Breast epithelium (tissue), 4 donors: ENCODE measurements around the gene FAM228B. TPM values are rescaled to one million over a fixed set of nuclear protein-coding genes. Genes with fewer than 3 reads are reported as not detected.

Experiments
- DNase-seq, 2 donors: peaks; one replicate each; pipeline ENCODE4 v3.0.0-alpha.2; 2019; ENCODE audit warnings: low spot score in 2 of 2
- H3K27ac ChIP-seq, 2 donors: fragments of 200-600 bp; sonication (generic) in 1 of 2; one replicate each; pipeline ENCODE4 v1.5.1; 2016 to 2019; ENCODE audit warnings: mild to moderate bottlenecking in 1 of 2
- H3K27me3 ChIP-seq, 2 donors: fragments of 200-600 bp; sonication (generic) in 1 of 2; one replicate each; pipeline versions ENCODE4 v1.5.1 to v1.6.0; 2017 to 2019; ENCODE audit warnings: control low read depth in 1 of 2, mild to moderate bottlenecking in 1 of 2
- H3K36me3 ChIP-seq: fragments of 200-600 bp; one replicate; pipeline ENCODE4 v1.5.1; 2019
- H3K4me1 ChIP-seq, 2 donors: fragments of 200-600 bp; sonication (generic); one replicate each; pipeline ENCODE4 v1.5.1; 2016 to 2019; ENCODE audit warnings: control low read depth in 1 of 2
- H3K4me3 ChIP-seq, 3 donors: fragments of 200-600 bp; sonication (generic); 1 replicate in 2 of 3; 2 replicates in 1 of 3; pipeline ENCODE4 v1.5.1; 2016 to 2019; ENCODE audit warnings: mild to moderate bottlenecking in 3 of 3, moderate library complexity in 2 of 3
- H3K9me3 ChIP-seq, 2 donors: fragments of 200-600 bp; sonication (generic) in 1 of 2; one replicate each; pipeline ENCODE4 v1.5.1; 2016 to 2019; ENCODE audit warnings: control low read depth in 1 of 2
- POLR2A ChIP-seq: fragments of 450-650 bp; IDR thresholded peaks from one replicate; pipeline ENCODE4 v1.6.1; 2016; ENCODE audit warnings: antibody characterized with exemption, mild to moderate bottlenecking, moderate library complexity
- POLR2AphosphoS5 ChIP-seq, 3 donors: sonication (generic); formaldehyde crosslinking; IDR thresholded peaks; one replicate each; pipeline ENCODE4 v1.6.1; 2017; ENCODE audit warnings: antibody characterized with exemption in 3 of 3
- intact Hi-C: fragments of 100-400 bp; cut with DNase I; formaldehyde crosslinking; loops from one replicate; pipeline ENCODE4 v1.15.1; 2023; ENCODE audit warnings: low total_unique reads
- total RNA-seq, 3 donors: library from RNA; depleted of rRNA; stranded (reverse); fragments of >200 nt; gene quantifications; one replicate each; pipeline ENCODE4 v1.1.0, GENCODE V29; 2016
- TF ChIP-seq, protein P1 (sequence below), 3 donors: fragments of 450-650 bp; IDR thresholded peaks; one replicate each; pipeline ENCODE4 v1.5.1; 2016 to 2017; ENCODE audit warnings: antibody characterized with exemption in 3 of 3, mild to moderate bottlenecking in 3 of 3, moderate library complexity in 3 of 3

Gene FAM228B
- total RNA-seq, 3 donors from 2014 or later: 23.7 to 46.2 (median 30.9) TPM

DNA sequence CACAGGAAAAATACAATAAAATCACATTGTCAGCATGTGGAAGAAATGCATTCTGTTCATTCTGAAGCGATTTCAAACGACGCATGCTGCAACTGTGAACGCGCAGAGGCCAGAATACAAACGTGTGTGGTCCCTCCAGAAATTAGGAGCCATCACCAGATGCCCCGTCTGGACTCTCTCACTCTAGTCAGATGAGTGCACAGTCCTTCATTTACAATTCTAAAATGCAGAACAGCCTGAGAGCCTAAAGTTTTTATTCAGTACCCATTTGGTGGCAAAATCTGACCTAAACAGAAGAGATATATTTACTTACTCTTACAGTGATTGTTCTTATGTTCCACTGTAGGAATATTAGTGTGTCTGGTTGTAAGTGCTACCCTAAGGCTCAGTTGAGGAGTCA, 88.1 kb downstream of the FAM228B start:
- H3K4me1 ChIP-seq: no peaks in the 10 kb centered on the region
- intact Hi-C loops: no loop called here
- TF ChIP-seq POLR2AphosphoS5 (IDR thresholded peaks at IDR 0.05) (no peak), POLR2A (no peak)
- TF ChIP-seq, protein P1, sequence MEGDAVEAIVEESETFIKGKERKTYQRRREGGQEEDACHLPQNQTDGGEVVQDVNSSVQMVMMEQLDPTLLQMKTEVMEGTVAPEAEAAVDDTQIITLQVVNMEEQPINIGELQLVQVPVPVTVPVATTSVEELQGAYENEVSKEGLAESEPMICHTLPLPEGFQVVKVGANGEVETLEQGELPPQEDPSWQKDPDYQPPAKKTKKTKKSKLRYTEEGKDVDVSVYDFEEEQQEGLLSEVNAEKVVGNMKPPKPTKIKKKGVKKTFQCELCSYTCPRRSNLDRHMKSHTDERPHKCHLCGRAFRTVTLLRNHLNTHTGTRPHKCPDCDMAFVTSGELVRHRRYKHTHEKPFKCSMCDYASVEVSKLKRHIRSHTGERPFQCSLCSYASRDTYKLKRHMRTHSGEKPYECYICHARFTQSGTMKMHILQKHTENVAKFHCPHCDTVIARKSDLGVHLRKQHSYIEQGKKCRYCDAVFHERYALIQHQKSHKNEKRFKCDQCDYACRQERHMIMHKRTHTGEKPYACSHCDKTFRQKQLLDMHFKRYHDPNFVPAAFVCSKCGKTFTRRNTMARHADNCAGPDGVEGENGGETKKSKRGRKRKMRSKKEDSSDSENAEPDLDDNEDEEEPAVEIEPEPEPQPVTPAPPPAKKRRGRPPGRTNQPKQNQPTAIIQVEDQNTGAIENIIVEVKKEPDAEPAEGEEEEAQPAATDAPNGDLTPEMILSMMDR (IDR thresholded peaks at IDR 0.05): no peak
- no peak overlapping the region for H3K4me3 ChIP-seq
- no peaks in the 10 kb centered on the region for H3K27me3 ChIP-seq
- peaks cover 25% of the 10 kb centered on the region for H3K36me3 ChIP-seq
- no peaks in the 10 kb centered on the region for H3K9me3 ChIP-seq
- H3K27ac ChIP-seq: no peak overlapping the region
- no peak for DNase-seq

DNA sequence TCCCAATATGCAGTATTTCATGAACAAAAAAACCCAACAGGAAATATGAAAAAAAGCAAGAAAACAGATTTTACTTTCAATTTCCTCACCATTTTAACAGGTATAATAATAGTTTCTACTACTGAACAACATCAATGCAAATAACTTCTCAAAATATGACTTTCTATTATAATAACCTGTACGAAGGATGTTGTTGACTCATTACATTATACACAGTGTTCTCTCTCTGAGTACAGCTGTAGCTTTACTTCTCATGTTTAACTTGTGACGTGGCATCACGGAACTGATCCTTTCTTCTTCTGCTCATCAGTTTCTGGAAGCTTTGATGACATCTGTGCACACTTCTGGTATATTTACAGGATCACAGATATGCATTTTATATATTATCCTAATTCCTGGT, 91.6 kb downstream of the FAM228B start:
- Histone ChIP-seq H3K36me3 (peaks cover 8% of the 10 kb centered on the region), H3K27ac (no peak overlapping the region)
- intact Hi-C loops: no loop called here

More for the DNA sequence above, 91.6 kb downstream of the FAM228B start:
- DNase-seq: no peak
- TF ChIP-seq POLR2AphosphoS5 (IDR thresholded peaks at IDR 0.05) (no peak), POLR2A (no peak)
- no peak overlapping the region for H3K4me3 ChIP-seq
- H3K4me1 ChIP-seq: no peaks in the 10 kb centered on the region
- H3K27me3 ChIP-seq: no peaks in the 10 kb centered on the region
- no peaks in the 10 kb centered on the region for H3K9me3 ChIP-seq

Other genes with a start within 250 kb of the FAM228B start
- 10 to 100 TPM; 22.6 to 48.1 (median 34.4) TPM for gene ATAD2B, start 196.3 kb upstream of the FAM228B start, total RNA-seq
- 10 to 100 TPM; 13.0 to 22.0 (median 16.4) TPM for gene UBXN2A, start 183.0 kb upstream of the FAM228B start, total RNA-seq
- not detected for gene MFSD2B, start 113.4 kb upstream of the FAM228B start, total RNA-seq
- gene WDCP, start 76.1 kb upstream of the FAM228B start, total RNA-seq: 1 to 10 TPM; 3.4 to 8.3 (median 7.2) TPM
- 10 to 100 TPM in 1 of 3 donors, 1 to 10 TPM in 2; 3.2 to 11.0 (median 7.2) TPM for gene FKBP1B, start 73.7 kb upstream of the FAM228B start, total RNA-seq
- 100 to 1,000 TPM in 2 of 3 donors, 10 to 100 TPM in 1; 91.7 to 125 (median 110) TPM for gene SF3B6, start 47.1 kb upstream of the FAM228B start, total RNA-seq
- gene TP53I3, start 38.6 kb upstream of the FAM228B start, total RNA-seq: 10 to 100 TPM; 19.2 to 24.3 (median 19.6) TPM
- gene PFN4, start 135 bp upstream of the FAM228B start, total RNA-seq: under 1 TPM in 2 of 3 donors, not detected in 1; 0.44 to 0.96 TPM
- gene FAM228A, start 51.6 kb downstream of the FAM228B start, total RNA-seq: 1 to 10 TPM in 1 of 3 donors, under 1 TPM in 2; 0.66 to 2.6 (median 0.88) TPM
- gene ITSN2, start 237.1 kb downstream of the FAM228B start, total RNA-seq: 10 to 100 TPM; 43.4 to 69.8 (median 46.5) TPM